Cerebellar cortex (tissue), 1 donor: Measurements from ENCODE around the gene LFNG.
A peak's percentile ranks its signal among the peaks of the same experiment; 100 is the strongest.
"Not testable (repeated sequence)": the region's sequence is repeated elsewhere in the genome, so short reads cannot be mapped to it uniquely, and the experiment has no call there.

Source experiments
- DNase-seq: peaks from one replicate; pipeline ENCODE4 v3.0.0-alpha.2; 2015; ENCODE audit warnings: low spot score

The LFNG gene

DNA sequence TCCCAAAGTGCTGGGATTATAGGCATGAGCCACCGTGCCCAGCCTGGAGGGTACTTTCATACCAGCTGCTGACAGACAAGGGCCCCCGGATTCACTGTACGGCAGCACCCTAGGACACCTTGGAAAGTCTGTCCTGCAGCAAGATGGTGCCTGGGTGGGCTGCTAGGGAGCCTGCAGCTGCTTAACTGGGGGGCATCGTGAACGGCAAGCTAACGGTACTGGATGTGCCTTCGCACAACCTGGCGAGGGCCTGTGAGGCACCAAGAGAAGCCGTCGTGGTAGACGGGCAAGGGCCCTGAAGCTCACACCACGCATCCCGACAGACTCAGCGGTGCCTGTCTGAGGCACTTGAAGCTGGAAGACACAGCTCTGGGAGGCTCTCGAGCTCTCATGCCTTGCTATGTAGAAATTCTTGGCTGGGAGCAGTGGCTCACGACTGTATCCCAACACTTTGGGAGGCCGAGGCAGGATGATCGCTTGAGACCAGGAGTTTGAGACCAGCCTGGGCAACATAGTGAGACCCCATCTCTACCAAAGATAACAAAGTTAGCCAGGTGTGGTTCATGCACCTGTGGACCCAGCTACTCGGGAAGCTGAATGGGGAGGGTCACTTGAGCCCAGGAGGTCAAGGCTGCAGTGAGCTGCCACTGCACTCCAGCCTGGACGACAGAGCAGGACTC is 26.3 kb downstream of the LFNG start:
- no peak for DNase-seq

DNA sequence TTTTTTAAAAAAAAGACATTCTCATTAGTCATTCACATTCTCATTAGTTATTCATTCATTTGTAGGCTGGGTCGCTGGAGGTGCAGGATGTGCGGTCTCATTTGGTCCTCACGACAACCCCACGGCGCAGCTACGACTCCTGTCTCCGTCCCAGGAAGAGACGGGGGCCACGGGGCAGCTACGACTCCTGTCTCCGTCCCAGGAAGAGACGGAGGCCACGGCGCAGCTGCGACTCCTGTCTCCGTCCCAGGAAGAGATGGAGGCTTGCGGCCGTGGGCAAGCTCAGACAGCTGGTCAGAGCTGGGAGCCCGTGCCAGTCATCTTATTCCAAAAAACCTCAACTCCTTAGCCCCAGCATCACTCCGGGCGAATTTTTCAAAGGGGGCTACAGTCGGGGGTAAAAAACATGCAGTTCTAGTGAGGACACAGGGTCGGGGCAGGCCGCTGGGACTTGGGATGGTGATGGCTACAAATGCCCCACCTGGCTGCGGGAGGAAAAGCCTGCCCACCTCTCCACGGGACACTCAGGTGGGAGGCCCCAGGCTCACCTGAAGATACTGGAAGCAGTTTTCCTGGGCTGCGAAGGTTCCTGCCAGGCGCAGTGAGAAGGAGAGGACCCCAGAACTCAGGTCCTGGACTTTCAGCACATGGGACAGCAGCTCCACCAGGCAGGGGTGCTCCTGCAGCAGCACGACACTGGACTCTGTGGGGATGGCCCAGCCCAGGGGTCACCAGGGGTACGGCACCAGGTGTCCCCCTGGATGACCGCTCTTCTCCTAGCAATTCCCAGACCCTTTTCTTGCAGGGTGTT is 27.4 kb downstream of the LFNG start:
- DNase-seq, result no peak

DNA sequence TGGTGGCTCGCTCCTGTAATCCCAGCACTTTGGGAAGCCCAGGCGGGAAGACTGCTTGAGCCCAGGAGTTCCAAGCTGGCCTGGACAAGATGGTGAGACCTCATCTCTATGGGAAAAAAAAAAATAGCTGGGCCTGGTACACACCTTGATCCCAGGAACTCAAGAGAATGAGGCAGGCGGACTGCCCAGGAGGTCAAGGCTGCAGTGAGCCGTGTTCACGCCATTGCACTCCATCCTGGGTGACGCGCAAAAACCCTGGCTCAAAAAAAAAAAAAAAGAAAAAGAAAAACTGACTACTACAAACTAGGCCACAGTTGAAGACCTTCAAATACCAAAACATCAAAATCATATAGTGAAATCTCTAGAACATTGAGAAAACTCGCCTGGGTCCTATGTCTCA is 31.8 kb downstream of the LFNG start:
- no peak for DNase-seq

DNA sequence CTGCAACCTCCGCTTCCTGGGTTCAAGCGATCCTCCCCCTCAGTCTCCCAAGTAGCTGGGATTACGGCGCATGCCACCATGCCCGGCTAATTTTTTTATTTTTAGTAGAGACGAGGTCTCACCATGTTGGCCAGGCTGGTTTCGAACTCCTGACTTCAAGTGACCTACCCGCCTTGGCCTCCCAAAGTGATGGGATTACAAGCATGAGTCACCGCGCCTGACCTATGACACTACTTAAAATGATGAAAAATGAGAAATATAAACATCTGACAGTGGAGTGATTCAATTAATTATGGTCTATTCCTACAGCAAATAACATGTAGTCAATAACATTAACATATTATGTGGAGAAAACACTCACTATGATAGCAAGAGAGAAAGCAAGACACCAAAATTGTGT is 33.5 kb downstream of the LFNG start:
- no peak for DNase-seq

DNA sequence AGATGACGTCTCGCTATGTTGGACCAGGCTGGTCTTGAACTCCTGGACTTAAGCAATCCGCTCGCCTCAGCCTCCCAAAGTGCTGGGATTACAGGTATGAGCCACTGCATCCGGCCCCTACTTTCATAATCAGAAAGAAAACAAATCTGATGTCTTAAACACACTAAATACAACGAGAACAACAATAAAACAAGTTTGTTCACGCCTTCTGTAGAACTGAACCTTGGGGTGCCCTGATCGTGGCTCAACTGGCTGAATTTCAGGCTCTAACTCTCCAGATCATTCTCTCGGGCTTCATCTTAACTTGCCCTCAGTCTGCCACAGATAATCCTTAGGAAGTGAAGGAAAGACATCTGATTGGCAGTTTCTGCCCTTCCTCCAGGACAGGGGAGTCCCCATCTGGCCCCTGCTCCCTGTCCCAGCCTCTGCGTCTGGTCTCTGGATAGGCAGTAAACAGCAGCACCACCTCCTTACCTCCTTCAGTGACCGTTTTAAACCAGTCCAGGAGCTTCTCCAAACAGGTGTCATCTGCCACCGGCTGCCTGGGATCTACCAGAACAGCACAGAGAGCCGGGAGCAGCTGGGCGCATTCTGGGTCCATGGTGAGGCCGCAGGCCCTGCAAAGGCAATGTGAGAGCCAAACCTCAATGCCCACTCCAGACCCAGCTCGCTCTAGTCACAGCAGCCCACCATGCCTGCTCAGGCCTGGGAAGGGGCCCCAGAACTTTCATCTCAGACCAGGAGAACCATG is 34.4 kb downstream of the LFNG start:
- no peak for DNase-seq

DNA sequence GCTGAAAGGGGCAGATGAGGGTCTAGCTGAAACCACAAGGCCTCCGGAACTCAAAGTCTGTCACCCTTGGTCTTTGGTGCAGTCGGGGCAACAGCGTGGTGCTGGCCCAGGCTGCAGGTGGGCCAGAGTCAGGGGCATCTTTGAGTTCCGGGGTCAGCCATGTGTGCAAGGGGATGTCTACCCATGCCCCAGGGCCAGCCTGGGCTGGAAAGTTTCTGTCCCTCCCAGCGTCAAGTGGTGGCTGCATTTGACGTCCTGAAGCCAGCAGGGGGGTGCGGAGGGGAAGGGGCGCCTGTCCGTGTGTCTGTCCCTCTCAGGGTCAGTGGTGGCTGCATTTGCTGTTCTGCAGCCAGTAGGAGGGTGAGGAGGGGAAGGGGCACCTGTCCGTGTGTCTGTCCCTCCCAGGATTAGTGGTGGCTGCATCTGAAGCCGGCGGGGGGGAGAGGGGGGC is 35.1 kb downstream of the LFNG start:
- DNase-seq, result no peak

DNA sequence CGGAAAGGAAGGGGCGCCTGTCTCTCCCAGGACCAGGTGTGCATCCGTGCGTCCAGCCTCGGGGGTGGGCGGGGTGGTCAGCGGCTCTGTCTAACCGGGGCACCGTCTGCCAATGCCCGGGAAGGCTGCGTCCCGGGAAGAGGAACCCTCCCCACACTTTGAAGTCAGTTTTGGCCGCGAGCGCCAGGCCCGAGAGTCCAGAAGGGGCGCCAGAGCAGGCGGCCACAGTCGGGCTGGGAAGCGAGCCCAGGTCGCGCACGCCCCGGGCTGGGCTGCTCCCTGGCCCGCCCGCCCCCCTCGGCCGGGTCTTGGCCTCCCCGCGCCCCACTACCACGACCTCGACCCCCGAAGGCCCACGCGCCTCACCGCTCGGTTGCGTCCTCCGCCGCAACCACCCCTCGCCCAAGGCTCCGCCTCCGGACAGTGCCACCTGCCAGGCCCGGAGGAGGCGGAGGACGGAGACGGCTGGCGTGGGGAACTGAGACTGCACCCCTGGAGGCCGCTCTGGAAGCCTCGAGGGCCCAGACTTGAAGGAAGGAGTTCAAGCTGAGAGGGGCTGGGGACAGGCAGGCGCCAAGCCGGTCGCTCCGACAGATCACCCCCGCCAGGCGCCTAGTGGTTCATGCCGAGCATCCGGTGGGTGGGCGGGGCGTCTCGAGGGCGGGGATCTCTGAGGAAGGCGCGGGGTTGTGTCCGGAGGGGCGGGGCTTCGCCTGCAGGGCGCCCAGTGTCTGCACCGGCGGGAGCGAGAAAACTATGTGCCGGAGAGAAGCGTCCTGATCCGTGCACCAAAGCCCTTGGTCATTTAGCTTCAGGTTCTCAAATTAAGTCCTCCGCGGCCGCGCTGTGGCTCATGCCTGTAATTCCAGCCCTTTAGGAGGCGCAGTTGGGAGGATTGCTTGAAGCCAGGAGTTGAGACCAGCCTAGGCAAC is 35.8 kb downstream of the LFNG start, which contains the start of gene BRAT1:
TSS of gene BRAT1 (minus strand) at position 404 of the 932 bp plus-strand sequence. CDS start 1,093 bp downstream, outside the sequence.
- DNase-seq, result peak; percentile 95

DNA sequence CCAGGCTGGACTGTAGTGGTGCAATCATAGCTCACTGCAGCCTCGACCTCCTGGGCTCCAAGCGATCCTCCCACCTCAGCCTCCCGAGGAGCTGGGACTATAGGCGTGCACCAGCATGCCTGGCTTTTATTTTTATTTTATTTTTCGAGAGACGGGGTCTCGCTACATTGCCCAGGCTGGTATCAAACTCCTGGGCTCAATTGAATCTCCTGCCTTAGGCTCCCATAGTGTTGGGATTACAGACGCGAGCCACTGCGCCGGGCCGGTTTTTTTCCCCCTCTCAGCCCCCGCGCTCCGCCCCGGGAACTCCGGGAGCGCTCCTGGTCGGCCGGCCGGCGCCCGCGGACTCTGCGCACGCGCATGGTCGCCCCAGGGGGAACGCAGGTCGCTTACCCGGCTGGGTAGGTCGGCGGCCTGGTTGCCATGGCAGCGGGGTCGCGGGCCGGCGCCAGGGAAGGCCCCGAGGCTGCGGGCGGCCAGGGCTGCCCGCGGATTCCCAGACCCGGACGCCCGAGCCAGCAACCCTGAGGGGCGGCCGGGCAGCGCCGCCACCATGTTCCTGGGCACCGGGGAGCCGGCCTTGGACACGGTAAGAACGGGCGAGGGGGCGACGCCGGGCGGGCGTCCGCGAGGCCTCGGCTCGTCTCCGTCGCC is 39.2 kb downstream of the LFNG start, which contains the start of gene IQCE:
TSS of gene IQCE (plus strand) at position 351 of the 654 bp plus-strand sequence. CDS start at position 554, 203 bp downstream.
- DNase-seq, result peak; percentile 85

DNA sequence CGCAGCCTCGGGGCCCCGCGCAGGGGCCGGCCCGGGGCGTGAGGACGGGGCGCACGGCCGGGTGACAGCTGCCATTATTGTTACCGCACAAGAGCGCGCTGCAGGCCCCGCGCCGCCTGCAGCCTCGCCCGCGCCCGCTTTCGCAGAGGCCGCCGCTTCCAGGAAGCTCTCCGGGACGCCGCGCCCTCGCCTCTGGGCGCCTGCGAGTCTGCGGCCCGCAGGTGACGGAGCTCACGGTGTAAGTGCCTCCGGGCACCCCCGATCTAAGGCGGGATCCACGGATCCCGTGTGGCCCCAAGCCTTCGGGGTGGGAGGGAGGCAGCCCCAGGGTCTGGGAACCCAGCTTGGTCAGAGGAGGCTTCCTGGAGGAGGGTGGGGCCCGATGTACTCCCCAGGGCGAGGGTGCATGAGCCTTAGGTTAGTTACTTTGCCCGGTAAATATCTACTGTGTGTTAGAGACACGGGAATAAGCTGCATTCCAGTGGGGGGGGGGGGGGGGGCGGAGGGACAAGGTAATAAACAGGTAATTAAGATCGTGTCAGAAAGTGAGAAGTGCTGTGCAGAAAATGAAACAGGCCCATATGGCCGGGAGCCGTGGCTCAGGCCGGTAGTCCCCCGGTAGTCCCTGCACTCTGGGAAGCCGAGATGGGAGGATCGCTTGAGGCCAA is 39.8 kb downstream of the LFNG start:
- no peak for DNase-seq

DNA sequence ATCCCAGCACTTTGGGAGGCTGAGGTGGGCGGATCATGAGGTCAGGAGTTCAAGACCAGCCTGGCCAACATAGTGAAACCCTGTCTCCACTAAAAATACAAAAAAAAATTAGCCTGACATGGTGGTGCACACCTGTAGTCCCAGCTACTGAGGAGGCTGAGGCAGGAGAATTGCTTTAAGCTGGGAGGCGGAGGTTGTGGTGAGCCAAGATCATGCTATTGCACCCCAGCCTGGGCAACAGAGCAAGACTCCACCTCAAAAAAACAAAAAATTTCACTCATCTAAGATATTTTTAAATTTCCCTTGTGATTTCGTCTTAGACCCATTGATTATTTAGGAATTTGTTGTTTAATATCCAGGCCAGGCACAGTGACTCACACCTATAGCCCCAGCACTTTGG is 44.4 kb downstream of the LFNG start:
- not testable (repeated sequence) for DNase-seq

DNA sequence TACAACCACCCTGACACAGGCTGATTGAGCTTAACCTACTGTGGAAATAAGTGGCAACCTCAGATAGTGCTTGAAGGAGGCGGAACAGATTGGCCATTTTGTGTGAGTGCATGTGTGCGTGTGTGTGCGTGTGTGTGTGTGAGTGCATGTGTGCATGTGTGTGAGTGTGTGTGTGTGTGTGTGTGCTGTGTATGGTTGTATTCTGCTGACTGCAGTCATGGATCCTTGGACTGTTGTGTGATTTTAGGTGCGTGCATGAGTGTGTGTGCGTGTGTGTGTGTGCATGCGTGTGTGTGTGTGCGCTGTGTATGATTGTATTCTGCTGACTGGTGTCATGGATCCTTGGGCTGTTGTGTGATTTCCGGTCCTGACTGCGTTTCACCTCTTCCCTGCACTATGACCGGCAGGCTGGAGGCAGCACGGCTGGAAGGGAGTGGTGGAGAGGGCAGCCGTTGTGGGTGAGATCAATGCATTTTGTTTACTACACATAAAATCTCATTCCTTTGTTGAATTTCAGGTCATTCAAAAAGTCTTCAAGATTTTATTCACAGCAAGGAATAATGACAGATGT is 45.5 kb downstream of the LFNG start:
- DNase-seq, result no peak

DNA sequence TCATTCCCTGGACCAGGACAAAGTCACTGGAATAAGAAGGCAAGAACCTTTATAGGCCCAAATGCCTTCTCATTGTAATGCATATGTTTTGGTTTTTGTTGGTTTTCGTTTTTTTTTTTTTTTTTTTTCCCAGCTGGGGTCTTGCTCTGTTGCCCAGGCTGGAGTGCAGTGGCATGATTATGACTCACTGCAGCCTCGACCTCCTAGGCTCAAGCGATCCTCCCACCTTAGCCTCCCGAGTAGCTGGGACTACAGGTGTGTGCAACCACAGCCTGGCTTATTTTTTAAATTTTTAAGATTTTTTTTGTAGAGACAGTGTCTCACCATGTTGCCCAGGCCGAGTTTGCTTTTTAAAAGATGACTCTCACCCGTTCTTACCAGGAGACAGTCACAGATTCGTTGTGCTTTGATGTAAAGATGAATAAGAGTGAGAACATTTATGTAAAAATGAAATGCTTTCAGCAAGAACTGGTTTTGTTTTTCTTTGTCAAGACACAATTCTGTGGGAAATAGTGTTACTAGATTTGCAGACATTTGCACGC is 46.8 kb downstream of the LFNG start:
- no peak for DNase-seq

DNA sequence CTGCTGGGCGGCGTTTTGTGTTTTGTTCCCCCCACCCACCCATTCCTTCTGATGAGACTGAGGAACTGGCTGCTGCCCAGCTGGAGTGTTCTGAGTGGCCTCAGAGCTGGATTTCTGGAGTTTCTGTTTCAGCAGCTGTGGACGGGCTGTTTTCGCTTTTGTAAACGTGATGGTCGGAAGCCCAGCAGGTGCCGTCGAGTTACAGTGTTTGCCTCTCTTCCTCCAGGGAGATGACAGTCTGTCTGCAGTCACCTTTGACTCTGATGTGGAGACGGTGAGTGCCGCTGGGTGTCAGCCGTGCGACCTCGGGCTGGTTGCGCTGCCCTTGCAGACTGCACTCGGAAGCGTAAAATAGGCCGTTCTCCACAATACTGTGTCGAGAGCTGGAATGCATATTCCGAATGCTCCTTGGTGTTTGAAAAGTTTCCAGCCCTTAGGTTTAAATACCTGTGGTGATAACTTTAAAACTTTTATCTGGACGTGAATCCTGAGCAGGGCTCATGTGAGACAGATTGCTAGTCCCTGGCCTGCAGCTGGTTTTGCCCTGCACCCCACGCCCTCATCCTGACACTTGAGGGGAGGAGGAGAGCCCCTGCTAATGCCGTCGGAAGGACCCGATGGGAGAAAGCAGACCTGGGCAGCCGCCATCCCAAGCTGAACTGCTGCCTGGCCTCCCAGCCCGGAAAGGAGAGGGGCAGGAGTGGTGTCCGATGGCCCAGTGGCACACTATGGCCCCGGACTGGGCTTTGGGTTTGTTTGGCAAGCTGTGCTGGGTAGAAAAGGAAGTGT is 47.5 kb downstream of the LFNG start:
- no peak for DNase-seq

DNA sequence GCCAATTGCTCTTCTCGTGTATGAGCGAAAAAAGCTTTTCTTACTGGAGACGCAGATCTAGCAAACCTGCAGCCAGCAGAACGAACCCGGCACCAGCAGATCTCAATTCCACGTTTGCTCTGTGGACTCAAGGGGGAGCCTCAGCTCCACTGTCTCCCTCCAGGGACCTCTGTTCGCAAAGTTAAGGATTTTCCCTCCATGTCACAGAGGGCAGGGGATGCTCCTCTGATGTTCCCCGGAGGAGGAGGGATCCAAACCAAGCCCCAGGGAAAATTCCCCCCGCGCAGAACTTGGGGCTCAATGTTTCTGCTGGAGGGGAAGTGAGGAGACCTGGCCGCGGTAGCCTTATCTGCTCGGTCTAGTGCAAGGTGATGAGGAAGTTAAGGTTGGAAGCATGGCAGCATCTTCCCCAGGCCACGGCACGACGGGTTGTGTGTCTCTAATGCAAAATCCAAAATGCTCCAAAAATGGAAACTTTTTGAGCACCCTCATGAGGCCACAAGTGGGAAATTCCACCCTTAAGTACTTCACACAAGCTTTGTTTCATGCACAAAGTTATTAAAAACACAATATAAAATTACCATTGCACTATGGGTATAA is 48.2 kb downstream of the LFNG start:
- peak; percentile 78 for DNase-seq

DNA sequence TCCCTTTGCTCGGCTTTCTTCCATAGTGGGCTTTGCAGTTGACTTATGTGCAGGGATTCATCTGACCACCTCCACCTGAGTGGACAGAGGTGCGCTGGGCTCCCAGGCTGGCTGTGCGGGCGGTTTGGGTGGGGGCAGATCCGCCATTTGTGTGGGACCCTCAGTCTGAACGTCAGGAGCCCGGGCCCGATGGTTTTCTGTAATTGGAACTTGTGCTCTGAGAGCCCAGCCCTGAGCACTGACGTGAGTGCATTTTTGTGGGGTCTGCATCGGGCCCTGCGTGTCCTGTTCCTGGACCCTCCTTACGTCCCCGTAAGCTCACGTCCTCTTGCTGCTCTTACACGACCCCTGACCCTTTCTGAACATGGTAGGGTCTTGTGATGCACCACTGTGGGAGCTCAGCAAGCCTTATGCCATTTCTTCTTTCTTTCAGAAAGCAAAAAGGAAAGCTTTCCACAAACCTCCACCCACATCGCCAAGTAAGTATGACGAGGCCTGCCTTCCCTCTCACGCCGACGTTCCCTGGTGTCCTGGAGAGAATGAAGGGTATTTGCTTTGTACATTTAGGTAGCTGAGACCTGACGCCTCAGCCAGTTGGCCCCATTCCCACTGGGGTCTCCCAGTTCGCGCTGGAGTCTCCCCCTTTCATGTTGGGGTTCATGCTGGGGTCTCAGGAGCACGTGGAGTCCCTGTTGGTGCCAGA is 49.1 kb downstream of the LFNG start:
- no peak for DNase-seq

DNA sequence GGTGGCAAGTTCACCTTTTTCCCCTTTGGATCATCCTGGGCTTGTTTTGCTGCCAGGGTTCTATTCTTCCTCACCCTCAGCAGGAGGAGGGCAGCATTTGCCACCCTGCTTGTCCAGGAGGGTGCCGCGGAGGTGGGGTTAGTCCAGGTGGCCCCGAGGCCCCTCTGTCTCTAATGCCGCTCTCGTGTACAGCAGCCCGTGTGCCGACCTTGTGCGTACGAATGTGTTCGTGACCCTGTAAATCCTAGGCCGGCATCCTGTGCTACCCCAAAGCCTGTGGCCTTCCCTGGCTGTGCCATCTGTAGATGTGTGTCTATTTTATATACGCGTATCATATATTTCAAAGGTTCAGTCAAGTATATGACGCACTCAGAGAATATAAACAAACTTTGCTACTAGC is 49.8 kb downstream of the LFNG start:
- DNase-seq, result no peak

DNA sequence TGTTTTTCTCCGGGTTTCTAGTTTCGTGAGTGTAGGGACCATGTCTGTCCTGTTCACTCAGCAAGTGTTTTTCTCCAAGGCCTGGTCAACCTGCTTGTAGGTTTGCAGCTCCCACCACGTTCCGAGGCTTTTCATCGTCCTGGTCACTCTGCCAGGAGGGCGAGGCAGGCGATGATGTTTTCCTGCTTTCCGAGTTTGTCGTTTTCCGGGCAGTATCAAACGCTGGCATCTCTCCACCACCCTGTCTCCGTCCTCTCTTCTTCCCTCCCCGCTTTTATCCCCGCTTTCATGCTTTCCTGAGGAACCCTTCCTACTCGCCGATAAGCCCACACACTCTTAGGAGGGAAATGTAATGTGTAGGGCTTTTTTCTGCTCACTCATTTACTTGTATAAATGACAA is 50.4 kb downstream of the LFNG start:
- no peak for DNase-seq

DNA sequence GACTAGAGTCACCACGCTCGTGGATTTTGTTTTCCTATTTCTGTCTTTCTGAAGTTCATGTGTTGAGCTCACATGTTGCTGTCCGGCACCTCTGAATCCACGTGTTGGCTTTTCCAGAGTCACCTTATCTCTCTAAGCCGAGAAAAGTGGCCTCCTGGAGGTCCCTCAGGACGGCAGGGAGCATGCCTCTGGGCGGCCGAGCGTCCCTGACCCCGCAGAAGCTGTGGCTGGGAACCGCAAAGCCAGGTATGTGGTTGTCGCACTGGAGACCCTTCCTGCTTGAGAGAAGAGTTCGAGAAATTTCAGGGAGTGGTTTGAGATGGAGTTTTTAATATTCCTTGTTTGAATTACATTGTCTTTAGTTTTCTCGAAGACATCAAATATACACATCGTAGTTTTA is 51.8 kb downstream of the LFNG start:
- no peak for DNase-seq
